Suprapubic skin (tissue), 3 donors: Measurements from ENCODE around the gene BCAT1.

Source experiments
- CTCF ChIP-seq, 2 donors: fragments of 200-600 bp in 1 of 2; fragments of 450-650 bp in 1 of 2; sonication (generic) in 1 of 2; IDR thresholded peaks; one replicate each; pipeline ENCODE4 v1.5.1; 2016 to 2019; ENCODE audit warnings: antibody characterized with exemption in 2 of 2, mild to moderate bottlenecking in 1 of 2, moderate library complexity in 1 of 2
- POLR2A ChIP-seq, 2 donors: fragments of 450-650 bp; IDR thresholded peaks; one replicate each; pipeline ENCODE4 v1.6.1; 2017; ENCODE audit warnings: antibody characterized with exemption in 2 of 2, mild to moderate bottlenecking in 2 of 2, moderate library complexity in 2 of 2

- TF ChIP-seq POLR2A (IDR thresholded peaks at IDR 0.05): no peak
- TF ChIP-seq CTCF (IDR thresholded peaks at IDR 0.05): no peak
Measured at GRCh38 chr12:24796876-24797275, 152.0 kb downstream of the BCAT1 start.
